ENCODE measurements around the gene DNAH1.

DNA sequence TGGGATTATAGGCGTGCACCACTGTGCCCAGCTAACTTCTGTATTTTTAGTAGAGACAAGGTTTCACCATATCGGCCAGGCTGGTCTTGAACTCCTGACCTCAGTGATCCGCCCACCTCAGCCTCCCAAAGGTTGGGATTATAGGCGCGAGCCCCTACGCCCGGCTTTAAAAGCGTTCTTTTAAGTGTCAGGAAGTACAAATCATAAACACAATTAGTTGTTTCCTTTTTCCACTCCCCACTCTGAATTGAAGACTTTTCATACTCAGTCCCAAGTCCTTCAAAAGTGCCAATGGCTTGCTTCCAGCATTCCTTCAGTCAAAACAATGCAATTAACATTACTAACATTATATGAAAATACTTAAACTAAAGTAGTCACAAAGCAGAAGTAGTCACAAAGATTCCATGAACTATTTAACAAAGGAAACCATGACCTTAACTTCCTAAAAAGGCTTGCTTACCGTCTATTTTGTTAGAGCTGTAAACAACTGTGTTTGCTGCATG lies 45.8 kb upstream of the DNAH1 start:
- TF ChIP-seq EZH2 (IDR thresholded peaks at IDR 0.05; ENCODE audit: borderline replicate concordance) (no peak), EZH2phosphoT487 (IDR thresholded peaks at IDR 0.05; ENCODE audit: low read depth, severe bottlenecking, unreplicated experiment) (no peak)
- TF ChIP-seq, protein P1, sequence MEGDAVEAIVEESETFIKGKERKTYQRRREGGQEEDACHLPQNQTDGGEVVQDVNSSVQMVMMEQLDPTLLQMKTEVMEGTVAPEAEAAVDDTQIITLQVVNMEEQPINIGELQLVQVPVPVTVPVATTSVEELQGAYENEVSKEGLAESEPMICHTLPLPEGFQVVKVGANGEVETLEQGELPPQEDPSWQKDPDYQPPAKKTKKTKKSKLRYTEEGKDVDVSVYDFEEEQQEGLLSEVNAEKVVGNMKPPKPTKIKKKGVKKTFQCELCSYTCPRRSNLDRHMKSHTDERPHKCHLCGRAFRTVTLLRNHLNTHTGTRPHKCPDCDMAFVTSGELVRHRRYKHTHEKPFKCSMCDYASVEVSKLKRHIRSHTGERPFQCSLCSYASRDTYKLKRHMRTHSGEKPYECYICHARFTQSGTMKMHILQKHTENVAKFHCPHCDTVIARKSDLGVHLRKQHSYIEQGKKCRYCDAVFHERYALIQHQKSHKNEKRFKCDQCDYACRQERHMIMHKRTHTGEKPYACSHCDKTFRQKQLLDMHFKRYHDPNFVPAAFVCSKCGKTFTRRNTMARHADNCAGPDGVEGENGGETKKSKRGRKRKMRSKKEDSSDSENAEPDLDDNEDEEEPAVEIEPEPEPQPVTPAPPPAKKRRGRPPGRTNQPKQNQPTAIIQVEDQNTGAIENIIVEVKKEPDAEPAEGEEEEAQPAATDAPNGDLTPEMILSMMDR (IDR thresholded peaks at IDR 0.05; ENCODE audit: poor library complexity), result no peak

All from hepatocyte (in vitro differentiated cells).